Left ventricle myocardium superior (tissue), 1 donor: Measurements from ENCODE around the gene BCAS1. TPM values are rescaled to one million over a fixed set of nuclear protein-coding genes. Genes with fewer than 3 reads are reported as not detected.

Source experiments
- ATAC-seq: fragments of 200-7000 bp; cut with Tn5 transposase; one replicate; pipeline ENCODE4 v1.9.1; 2020; ENCODE audit warnings: mild to moderate bottlenecking, moderate library complexity
- DNase-seq: peaks from one replicate; pipeline ENCODE4 v3.0.0-alpha.2; 2020
- intact Hi-C: fragments of 100-400 bp; cut with micrococcal nuclease; formaldehyde crosslinking; loops from one replicate; pipeline ENCODE4 v1.11.0; 2022
- long read RNA-seq: library from polyadenylated mRNA; unstranded; transcript quantifications from one replicate; pipeline ENCODE4 v2.0.0, GENCODE V29; 2021
- total RNA-seq: library from RNA; stranded (reverse); fragmentation: NEBNext Ultra II Directional; extraction: Animal tissue kit (Norgen Biotek cat#: 25700); gene quantifications from one replicate; pipeline ENCODE4 v1.2.1, GENCODE V29; 2021
- donor health status: DM: no; HTN: yes; CAD: no; lungs with severe emphysema.

The BCAS1 gene, protein sequence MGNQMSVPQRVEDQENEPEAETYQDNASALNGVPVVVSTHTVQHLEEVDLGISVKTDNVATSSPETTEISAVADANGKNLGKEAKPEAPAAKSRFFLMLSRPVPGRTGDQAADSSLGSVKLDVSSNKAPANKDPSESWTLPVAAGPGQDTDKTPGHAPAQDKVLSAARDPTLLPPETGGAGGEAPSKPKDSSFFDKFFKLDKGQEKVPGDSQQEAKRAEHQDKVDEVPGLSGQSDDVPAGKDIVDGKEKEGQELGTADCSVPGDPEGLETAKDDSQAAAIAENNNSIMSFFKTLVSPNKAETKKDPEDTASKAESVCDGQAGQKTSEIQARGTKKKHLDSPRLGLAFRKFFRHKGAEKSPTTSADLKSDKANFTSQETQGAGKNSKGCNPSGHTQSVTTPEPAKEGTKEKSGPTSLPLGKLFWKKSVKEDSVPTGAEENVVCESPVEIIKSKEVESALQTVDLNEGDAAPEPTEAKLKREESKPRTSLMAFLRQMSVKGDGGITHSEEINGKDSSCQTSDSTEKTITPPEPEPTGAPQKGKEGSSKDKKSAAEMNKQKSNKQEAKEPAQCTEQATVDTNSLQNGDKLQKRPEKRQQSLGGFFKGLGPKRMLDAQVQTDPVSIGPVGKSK
- total RNA-seq, result not detected
- long read RNA-seq, result 0 reads

GRCh38 chr20:54070187-54070987 lies at the start of gene BCAS1:
Gene BCAS1, minus strand, starts transcription at chr20:54070594. Its CDS starts 11,876 bp downstream, at chr20:54058718.
- intact Hi-C loops, result no loop called here
- DNase-seq (no peak), ATAC-seq (no peak)

DNA sequence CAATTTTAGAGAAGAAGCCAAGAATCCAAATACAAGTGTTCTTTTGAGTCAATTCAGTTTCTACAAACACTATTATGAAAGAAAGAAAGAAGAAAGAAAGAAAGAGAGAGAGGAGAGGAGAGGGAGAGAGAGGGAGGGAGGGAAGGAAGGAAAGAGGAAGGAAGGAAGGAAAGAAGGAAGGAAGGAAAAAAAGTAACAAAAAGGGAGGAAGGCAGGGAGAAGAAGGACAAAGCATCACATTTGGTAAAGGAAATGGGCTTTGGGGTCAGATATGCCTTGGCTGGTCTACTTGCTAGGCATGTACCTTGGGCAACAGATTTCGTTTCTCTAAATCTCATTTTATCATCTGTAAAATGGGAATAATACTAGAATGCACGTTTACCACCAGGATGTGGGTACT lies 49.4 kb upstream of the BCAS1 start:
- ATAC-seq (no peak), DNase-seq (no peak)
- intact Hi-C loops, result no loop called here

GRCh38 chr20:54118220-54119001 lies 48.0 kb upstream of the BCAS1 start:
- ATAC-seq, result no peak
- DNase-seq, result no peak
- intact Hi-C loops, result no loop called here

GRCh38 chr20:54116550-54117235 lies 46.3 kb upstream of the BCAS1 start:
- intact Hi-C loops, result no loop called here
- DNase-seq (no peak), ATAC-seq (no peak)

DNA sequence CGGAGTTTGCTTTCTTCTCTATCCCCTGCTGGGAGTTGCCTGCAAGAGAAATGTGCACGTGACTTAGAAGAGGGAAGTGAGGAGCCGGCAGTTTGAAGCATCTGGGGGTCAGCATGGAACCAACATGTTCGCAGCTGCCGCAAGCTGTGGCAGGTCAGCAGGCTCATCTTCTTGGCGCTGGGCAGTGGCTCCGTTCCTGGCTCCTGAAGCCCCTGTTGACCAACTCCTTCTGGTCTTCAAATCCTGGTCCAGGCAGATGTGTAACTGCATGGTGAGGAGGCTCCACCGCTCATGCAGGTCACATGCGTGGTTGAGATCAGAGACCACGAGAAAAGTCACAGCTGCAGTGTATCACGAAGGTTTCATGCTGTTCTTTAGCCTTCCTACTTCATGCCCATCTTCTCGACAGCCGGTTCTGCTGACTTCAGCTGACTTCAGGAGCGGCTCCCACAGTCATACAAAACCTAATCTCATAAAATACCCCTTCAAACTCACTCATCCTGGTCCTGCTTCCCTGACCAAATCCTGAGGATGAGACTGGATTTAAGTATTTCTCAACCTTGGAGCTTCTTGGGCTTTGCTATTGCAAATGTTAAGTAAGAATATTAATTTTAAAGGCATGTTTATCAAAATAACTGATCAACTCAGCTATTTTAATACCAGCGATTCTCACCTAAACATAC lies 44.9 kb upstream of the BCAS1 start:
- no peak for DNase-seq
- no peak for ATAC-seq
- intact Hi-C loops, result no loop called here

DNA sequence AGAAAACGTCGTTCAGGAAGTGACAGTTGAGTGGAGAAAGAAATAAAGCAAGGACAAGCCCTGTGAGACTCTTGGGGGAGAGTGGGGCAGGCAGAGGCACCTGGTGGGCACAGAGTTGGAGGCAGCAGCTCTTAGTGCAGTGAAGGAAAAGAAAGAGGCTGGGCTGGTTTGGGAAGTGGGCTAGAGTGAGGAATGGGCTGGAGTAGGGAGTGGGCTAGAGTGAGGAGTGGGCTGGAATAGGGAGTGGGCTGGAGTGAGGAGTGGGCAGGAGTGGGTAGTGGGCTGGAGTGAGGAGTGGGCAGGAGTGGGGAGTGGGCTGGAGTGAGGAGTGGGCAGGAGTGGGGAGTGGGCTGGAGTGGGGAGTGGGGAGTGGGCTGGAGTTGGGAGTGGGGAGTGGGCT lies 43.7 kb upstream of the BCAS1 start:
- intact Hi-C loops, result no loop called here
- ATAC-seq (no peak), DNase-seq (no peak)

GRCh38 chr20:54113566-54113965 lies 43.2 kb upstream of the BCAS1 start:
- DNase-seq, result no peak
- intact Hi-C loops, result no loop called here
- ATAC-seq, result no peak

GRCh38 chr20:54112221-54112884 lies 42.0 kb upstream of the BCAS1 start:
- ATAC-seq (no peak), DNase-seq (no peak)
- intact Hi-C loops, result no loop called here

DNA sequence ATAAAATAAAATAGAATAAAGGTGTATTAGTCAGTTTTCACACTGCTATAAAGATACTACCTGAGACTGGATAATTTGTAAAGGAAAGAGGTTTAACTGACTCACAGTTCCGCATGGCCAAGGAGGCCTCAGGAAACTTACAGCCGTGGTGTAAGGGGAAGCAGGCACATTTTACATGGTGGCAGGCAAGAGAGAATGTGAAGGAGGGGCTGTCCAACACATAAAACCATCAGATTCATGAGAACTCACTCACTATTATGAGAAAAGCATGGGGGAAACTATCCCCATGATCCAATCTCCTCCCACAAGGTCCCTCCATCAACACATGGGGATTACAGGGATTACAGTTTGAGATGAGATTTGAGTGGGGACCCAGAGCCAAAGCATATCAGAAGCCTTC lies 41.1 kb upstream of the BCAS1 start:
- intact Hi-C loops, result no loop called here
- ATAC-seq (no peak), DNase-seq (no peak)

DNA sequence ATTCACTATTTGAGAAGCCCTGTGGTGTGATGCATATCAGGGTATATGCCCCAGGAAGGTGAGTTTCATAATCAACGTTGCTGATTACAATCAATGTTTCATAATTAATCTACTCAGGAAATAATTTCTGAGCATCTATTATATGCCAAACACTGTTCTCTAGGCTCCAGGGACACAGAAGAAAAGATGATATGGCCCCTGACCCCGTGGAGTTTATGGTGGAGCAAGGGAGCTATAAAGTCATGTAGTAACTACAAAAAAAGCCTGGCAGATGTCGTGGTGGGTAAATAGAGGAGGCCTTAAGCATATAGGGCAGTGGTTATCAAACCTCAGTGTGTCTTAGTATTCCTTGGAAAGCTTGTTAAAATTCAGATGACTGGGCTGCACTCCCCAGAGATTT lies 40.1 kb upstream of the BCAS1 start:
- intact Hi-C loops, result no loop called here
- no peak for DNase-seq
- ATAC-seq, result no peak

GRCh38 chr20:54110041-54110440 lies 39.6 kb upstream of the BCAS1 start:
- ATAC-seq, result no peak
- intact Hi-C loops, result no loop called here

DNA sequence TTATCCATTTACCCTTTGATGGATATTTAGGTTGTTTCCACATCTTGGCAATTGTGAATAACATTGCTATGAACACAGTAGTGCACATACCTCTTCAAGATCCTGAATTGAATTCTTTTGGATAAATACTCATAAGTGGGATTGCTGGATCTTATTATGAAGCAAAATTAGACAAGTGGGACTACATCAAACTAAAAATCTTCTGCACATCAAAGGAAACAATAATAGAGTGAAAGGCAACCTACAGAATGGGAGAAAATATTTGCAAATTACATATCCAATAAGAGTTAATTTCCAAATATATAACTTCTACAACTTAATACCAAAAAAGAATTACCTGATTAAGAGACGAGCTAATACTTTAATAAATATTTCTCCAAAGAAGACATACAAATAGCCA lies 38.4 kb upstream of the BCAS1 start:
- intact Hi-C loops, result no loop called here
- DNase-seq, result no peak
- ATAC-seq, result no peak

More at GRCh38 chr20:54110041-54110440, 39.6 kb upstream of the BCAS1 start:
- DNase-seq, result no peak

DNA sequence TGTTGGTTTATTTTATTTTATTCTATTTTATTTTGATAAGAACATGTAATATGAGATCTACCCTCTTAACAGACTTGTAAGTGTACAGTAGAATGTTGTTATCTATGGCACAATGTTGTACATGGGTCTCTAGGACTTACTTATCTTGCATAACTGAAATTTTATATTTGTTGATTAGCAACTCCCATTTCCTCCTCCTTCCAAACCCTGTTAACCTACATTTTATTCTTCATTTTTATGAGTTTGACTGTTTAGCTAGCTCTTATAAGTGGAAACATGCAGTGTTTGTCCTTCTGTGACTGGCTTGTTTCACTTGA lies 37.9 kb upstream of the BCAS1 start:
- no peak for DNase-seq
- ATAC-seq, result no peak
- intact Hi-C loops, result no loop called here

- intact Hi-C loops, result no loop called here
- DNase-seq (no peak), ATAC-seq (no peak)
Measured at GRCh38 chr20:54107600-54108325, 37.4 kb upstream of the BCAS1 start.

DNA sequence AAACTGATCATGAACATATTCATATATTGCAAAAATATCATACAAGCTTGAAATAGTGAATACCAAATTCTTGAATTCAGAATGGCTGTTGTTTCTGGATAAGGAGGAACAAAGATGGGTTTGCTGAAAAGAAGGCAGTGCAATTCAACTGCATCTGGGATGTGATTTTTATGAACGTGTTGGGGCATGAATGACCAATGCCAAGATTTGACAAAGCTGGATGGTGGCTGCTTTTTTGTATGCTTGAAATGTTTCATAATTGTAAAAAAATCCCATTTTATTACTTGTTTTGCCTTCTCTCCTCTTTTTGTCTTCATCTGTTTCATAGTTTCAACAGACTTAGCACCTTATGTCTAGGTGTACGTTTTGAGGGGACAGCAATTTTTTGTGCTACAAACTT lies 36.8 kb upstream of the BCAS1 start:
- intact Hi-C loops, result no loop called here
- DNase-seq (no peak), ATAC-seq (no peak)

DNA sequence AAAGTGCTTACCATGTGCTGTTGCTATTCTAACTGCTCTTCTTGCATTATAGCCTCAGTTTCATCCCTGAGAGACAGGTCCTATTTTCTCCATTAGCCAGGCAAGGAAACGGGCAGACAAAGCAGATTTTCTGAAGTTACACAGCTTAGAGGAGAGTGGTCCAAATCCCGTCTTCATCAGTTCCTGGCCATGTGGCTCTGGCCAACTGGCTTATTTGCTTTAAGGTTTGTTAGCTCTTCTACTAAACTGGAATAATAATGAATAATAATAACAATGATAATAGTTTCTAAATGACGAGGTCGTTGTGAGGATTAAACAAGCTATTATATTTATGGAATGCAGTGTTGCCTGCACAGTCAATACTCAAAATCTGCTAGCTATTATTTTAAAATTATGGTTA lies 35.8 kb upstream of the BCAS1 start:
- ATAC-seq, result no peak
- intact Hi-C loops, result no loop called here
- no peak for DNase-seq

DNA sequence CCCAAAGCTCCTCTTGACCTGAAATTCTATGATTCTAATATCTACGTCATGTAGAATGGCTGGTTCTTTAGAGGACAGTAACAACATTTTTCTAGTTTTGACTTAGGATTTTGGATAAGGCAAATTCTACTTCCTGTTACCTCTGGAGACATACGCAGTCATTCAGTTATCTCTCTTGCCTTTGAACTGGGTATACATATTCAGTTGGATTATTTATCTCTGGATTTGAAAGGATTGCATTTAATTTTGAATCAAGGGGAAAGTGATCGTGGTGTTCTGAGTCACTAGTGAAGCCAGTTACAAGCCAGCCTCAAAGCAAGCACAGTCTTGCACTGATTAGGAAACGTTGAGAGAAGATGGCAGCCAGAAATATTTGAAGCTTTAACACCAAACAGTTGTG lies 35.3 kb upstream of the BCAS1 start:
- DNase-seq, result no peak
- no peak for ATAC-seq
- intact Hi-C loops, result no loop called here
